Measurements from ENCODE around the gene ARL5B. TPM values are rescaled to one million over a fixed set of nuclear protein-coding genes. Genes with fewer than 3 reads are reported as not detected.

Gene ARL5B
- total RNA-seq, 4 donors from 2014 or later: 5.8 to 6.7 (median 6.4) TPM

DNA sequence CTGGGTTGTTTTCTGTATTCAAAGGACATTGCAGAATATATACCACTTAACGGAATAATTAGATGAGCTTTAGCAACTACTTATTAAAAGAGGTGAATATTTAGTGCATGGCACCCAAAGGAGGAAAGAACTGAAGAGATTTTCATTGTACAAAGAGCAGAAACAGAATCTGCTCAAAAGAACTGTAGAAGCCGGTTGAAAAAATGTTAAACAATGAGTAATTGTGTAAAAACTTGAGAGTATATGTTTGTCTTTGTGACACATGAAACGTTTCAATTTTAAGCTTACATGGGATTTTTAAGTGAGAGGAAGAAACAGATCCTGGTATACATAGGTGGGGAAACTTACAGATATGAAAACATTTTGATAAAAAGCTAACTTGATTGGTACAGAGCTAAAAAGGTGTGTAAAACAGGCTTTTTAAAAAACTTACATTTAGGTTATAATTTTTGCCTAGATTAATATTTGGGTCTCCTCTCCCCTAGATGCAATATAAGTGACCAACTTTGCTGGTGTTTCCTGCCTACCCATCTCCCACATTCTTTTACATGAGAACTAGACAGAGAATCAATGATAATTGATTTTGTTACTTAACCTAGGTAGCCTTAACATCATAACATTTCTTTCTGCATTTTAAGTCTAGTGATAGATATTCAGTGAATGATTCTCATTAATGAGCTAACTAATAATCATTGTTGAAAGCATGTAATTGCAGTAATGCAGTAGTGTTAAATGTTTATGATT, 6.8 kb downstream of the ARL5B start:
- H3K9me3 ChIP-seq: no peaks in the 10 kb centered on the region
- no peak overlapping the region for H3K27ac ChIP-seq
- no peak overlapping the region for H3K4me3 ChIP-seq
- ATAC-seq (no peak), DNase-seq (no peak)
- H3K36me3 ChIP-seq: peaks cover 0 to 28% of the 10 kb centered on the region in 2 donors
- intact Hi-C loops (cut with DNase I; ENCODE audit: low total_unique reads): no loop called here
- no peak for TF ChIP-seq POLR2A (IDR thresholded peaks at IDR 0.05)
- TF ChIP-seq, protein P1, sequence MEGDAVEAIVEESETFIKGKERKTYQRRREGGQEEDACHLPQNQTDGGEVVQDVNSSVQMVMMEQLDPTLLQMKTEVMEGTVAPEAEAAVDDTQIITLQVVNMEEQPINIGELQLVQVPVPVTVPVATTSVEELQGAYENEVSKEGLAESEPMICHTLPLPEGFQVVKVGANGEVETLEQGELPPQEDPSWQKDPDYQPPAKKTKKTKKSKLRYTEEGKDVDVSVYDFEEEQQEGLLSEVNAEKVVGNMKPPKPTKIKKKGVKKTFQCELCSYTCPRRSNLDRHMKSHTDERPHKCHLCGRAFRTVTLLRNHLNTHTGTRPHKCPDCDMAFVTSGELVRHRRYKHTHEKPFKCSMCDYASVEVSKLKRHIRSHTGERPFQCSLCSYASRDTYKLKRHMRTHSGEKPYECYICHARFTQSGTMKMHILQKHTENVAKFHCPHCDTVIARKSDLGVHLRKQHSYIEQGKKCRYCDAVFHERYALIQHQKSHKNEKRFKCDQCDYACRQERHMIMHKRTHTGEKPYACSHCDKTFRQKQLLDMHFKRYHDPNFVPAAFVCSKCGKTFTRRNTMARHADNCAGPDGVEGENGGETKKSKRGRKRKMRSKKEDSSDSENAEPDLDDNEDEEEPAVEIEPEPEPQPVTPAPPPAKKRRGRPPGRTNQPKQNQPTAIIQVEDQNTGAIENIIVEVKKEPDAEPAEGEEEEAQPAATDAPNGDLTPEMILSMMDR (IDR thresholded peaks at IDR 0.05 in 4 of 5, conservative IDR thresholded peaks at IDR 0.05 in 1 of 5): no peak
- no peaks in the 10 kb centered on the region for H3K27me3 ChIP-seq
- in situ Hi-C loops (cut with MboI; ENCODE audit: low sequenced_read_pairs in 4 of 4): loop anchor here in 2 of 4 donors (25.0 kb wide), 2 partner anchors 1146 to 1854 kb away; partner anchors contain the start of genes PLXDC2 (in 1 of the 2) and RSU1 (in 1 of the 2)
- peaks cover 7 to 20% of the 10 kb centered on the region in 2 donors for H3K4me1 ChIP-seq

- Histone ChIP-seq H3K27ac (no peak overlapping the region), H3K4me1 (peaks cover 0 to 12% of the 10 kb centered on the region in 2 donors), H3K9me3 (no peaks in the 10 kb centered on the region), H3K36me3 (peaks cover 0 to 33% of the 10 kb centered on the region in 2 donors), H3K4me3 (no peak overlapping the region), H3K27me3 (no peaks in the 10 kb centered on the region)
- intact Hi-C loops (cut with DNase I; ENCODE audit: low total_unique reads): no loop called here
- DNase-seq: no peak
- TF ChIP-seq, protein P1 (IDR thresholded peaks at IDR 0.05 in 4 of 5, conservative IDR thresholded peaks at IDR 0.05 in 1 of 5): no peak
- TF ChIP-seq POLR2A (IDR thresholded peaks at IDR 0.05): no peak
- in situ Hi-C loops (cut with MboI; ENCODE audit: low sequenced_read_pairs in 4 of 4): loop anchor here in 2 of 4 donors (25.0 kb wide), 2 partner anchors 1145 to 1855 kb away; partner anchors contain the start of genes PLXDC2 (in 1 of the 2) and RSU1 (in 1 of the 2)
- ATAC-seq: no peak
Observed at GRCh38 chr10:18666810-18667209, 7.6 kb downstream of the ARL5B start.

- peaks cover 0 to 37% of the 10 kb centered on the region in 2 donors for H3K36me3 ChIP-seq
- intact Hi-C loops (cut with DNase I; ENCODE audit: low total_unique reads): no loop called here
- ATAC-seq: no peak
Observed at GRCh38 chr10:18668026-18668425, 8.8 kb downstream of the ARL5B start.

GRCh38 chr10:18675086-18675801, 16.0 kb downstream of the ARL5B start:
- no peaks in the 10 kb centered on the region for H3K27me3 ChIP-seq
- in situ Hi-C loops (cut with MboI; ENCODE audit: low sequenced_read_pairs in 4 of 4): no loop called here
- intact Hi-C loops (cut with DNase I; ENCODE audit: low total_unique reads): no loop called here
- DNase-seq (no peak), ATAC-seq (no peak)
- TF ChIP-seq, protein P1 (IDR thresholded peaks at IDR 0.05 in 4 of 5, conservative IDR thresholded peaks at IDR 0.05 in 1 of 5): no peak
- TF ChIP-seq POLR2A (IDR thresholded peaks at IDR 0.05): no peak
- peaks cover 0 to 50% of the 10 kb centered on the region in 2 donors for H3K36me3 ChIP-seq
- no peak overlapping the region for H3K27ac ChIP-seq
- no peak overlapping the region for H3K4me3 ChIP-seq
- no peaks in the 10 kb centered on the region for H3K9me3 ChIP-seq
- no peaks in the 10 kb centered on the region for H3K4me1 ChIP-seq

More at GRCh38 chr10:18668026-18668425, 8.8 kb downstream of the ARL5B start:
- Histone ChIP-seq H3K9me3 (no peaks in the 10 kb centered on the region), H3K4me3 (no peak overlapping the region), H3K27ac (no peak overlapping the region), H3K4me1 (peaks cover 0 to 6% of the 10 kb centered on the region in 2 donors), H3K27me3 (no peaks in the 10 kb centered on the region)
- no peak for DNase-seq
- TF ChIP-seq, protein P1 (IDR thresholded peaks at IDR 0.05 in 4 of 5, conservative IDR thresholded peaks at IDR 0.05 in 1 of 5): no peak
- no peak for TF ChIP-seq POLR2A (IDR thresholded peaks at IDR 0.05)
- in situ Hi-C loops (cut with MboI; ENCODE audit: low sequenced_read_pairs in 4 of 4): loop anchor here in 2 of 4 donors (25.0 kb wide), 2 partner anchors 1144 to 1856 kb away; partner anchors contain the start of genes PLXDC2 (in 1 of the 2) and RSU1 (in 1 of the 2)
